Left cardiac atrium (tissue), 4 donors: ENCODE measurements around the gene SLC22A2. TPM values are rescaled to one million over a fixed set of nuclear protein-coding genes. Genes with fewer than 3 reads are reported as not detected.

Experiments used
- ATAC-seq, 2 donors: fragments of 200-7000 bp; cut with Tn5 transposase; one replicate each; pipeline ENCODE4 v1.9.1; 2020; ENCODE audit warnings: mild to moderate bottlenecking in 2 of 2, moderate library complexity in 2 of 2
- DNase-seq: peaks from one replicate; pipeline ENCODE4 v3.0.0-alpha.2; 2020
- intact Hi-C, 2 donors: fragments of 100-400 bp; cut with DNase I; formaldehyde crosslinking; loops; one replicate each; pipeline versions ENCODE4 v1.14.1 to v1.15.1; 2022 to 2023
- total RNA-seq, 2 donors: library from RNA; stranded (reverse); fragmentation: NEBNext Ultra II Directional; extraction: Animal tissue kit (Norgen Biotek cat#: 25700); gene quantifications; one replicate each; pipeline ENCODE4 v1.2.1, GENCODE V29; 2021
- donor health status: DM: no; HTN: yes; CAD: no.
- donor health status: DM: no; HTN: yes; CAD: no; lungs with severe emphysema.
- donor health status: DM: yes; HTN: yes; CAD: no.
- donor health status: Dilated cardiomyopathy.

SLC22A2 gene
- total RNA-seq, 2 donors from 2014 or later = not detected

DNA sequence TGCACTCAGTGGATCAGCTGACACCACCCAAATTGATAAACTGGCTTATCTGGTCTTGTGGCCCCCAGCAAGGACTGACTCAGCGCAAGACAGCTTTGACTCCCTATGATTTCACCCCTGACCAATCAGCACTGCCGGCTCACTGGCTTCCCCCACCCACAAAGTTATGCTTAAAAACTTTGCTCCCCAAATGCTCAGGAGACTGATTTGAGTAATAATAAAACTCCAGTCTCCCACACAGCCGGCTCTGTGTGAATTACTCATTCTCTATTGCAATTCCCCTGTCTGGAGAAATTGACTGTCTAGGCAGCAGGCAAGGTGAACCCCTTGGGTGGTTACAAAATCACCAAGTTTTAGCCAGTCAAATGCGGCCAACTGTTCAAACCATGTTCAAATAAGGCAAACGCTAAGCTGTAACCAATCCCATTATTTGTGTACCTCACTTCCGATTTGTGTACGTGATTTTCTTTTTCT is 32.5 kb downstream of the SLC22A2 start:
- intact Hi-C loops = no loop called here
- no peak for ATAC-seq
- DNase-seq = no peak

DNA sequence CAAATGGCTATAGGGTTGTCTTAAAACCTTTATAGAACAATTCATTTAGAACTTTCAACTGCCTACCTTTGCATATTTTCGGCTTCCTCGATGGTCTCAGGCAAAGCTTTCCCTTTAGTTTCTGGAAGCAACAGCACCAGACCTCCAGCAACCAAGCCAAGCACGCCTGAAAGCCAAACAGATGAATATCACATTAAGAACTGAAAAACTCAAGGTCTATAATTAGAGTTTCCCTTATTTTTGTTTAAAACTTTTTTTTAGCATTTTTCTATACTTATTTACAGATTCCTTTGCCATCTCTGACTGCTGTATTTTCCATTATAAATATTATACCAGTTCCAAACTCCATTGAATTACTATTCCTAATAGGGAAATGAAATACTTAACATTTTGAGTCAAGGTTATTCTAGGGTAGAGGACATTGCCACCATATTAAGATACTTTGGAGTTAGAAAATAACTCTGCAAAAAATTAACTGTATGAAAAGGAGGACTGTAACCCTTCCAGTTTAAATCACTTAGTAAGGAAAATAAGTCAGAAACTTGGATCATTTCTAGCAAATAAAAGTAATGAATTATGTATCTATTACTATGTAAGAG is 33.9 kb downstream of the SLC22A2 start:
- ATAC-seq (no peak), DNase-seq (no peak)
- intact Hi-C loops = no loop called here

GRCh38 chr6:160222491-160222890 is 36.1 kb downstream of the SLC22A2 start:
- intact Hi-C loops = no loop called here
- ATAC-seq (no peak), DNase-seq (no peak)

- no peak for ATAC-seq
- intact Hi-C loops = no loop called here
- no peak for DNase-seq
Measured at GRCh38 chr6:160221918-160222317, 36.7 kb downstream of the SLC22A2 start.

- ATAC-seq = no peak
- intact Hi-C loops = no loop called here
- no peak for DNase-seq
Measured at GRCh38 chr6:160221423-160221822, 37.2 kb downstream of the SLC22A2 start.

DNA sequence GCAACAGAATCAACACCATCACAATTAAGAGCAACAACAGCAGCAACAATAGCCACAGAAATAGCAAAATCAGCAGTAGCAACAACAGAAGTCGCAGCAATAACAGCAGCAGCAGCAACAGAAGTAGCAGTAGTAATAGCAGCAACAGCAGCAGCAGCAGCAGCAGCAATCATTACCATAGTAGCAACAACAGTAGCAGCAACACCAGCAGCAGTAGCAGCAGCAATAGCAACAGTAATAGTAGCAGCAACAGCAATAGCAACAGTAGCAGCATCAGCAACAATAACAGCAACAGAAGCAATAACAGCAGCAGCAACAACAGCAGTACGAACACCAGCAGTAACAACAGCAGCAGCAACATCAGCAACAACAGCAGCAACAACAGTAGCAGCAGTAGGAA is 39.8 kb downstream of the SLC22A2 start:
- no peak for DNase-seq
- no peak for ATAC-seq

GRCh38 chr6:160217863-160218262 is 40.8 kb downstream of the SLC22A2 start:
- intact Hi-C loops = no loop called here
- no peak for ATAC-seq
- no peak for DNase-seq

More for the DNA sequence above, 39.8 kb downstream of the SLC22A2 start:
- intact Hi-C loops = no loop called here

DNA sequence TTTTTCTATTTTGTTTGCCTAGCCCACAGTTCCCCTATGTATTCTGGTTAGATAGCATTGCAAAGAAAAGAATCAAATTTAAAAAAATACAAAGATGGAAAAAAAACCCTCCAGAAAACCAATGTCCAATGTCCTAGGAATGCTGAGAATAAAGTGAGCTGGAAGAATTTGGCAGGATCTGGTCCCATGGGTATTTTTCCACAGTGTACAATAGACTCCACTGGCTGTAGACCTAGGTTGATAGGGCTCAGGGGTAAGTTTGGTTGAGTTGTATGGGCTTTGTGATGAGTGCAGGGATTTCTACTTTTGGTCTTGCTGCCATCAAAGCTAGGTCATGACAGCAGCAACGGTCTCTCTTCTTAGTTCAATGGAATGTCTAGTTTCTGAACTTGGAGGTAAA is 41.5 kb downstream of the SLC22A2 start:
- no peak for DNase-seq
- intact Hi-C loops = no loop called here
- peak in 1 of 2 donors; percentile 31 for ATAC-seq

DNA sequence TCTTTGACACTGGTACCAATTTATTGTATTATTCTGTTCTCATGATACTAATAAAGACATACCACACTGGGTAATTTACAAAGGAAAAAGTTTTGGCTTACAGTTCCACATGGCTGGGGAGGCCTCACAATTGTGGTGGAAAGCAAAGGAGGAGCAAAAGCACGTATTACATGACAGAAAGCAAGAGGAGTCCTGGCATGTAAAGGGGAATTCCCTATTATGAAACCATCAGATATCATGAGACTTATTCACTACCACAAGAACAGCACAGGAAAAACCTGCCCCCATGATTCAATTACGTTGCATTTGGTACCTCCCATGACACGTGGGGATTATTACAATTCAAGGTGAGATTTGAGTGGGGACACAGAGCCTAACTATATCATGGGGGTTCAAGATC is 43.4 kb downstream of the SLC22A2 start:
- intact Hi-C loops = no loop called here
- no peak for DNase-seq
- no peak for ATAC-seq

- intact Hi-C loops = no loop called here
- no peak for DNase-seq
- ATAC-seq = no peak
Measured at GRCh38 chr6:160207618-160208017, 51.0 kb downstream of the SLC22A2 start.

- DNase-seq = no peak
- intact Hi-C loops = no loop called here
- no peak for ATAC-seq
Measured at GRCh38 chr6:160204710-160205109, 53.9 kb downstream of the SLC22A2 start.

- ATAC-seq = no peak
- no peak for DNase-seq
- intact Hi-C loops = no loop called here
Measured at GRCh38 chr6:160203953-160204352, 54.7 kb downstream of the SLC22A2 start.

DNA sequence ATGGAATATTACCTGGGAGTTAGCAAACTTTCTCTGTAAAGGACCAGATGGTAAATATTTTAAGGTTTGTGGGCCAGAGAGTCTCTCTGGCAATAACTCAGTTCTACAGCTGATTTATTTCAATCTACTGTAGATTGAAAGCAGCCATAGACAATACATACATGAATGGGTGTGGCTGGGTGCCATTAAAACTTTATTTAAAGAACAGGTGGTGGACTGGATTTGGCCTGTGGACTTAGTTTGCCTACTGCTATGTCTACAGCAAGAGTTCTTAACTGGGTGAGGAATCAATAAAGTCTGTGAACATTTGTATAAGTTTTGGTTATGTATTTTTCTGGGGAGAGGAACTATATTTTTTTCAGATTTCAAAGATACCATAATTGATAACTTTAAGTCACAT is 55.1 kb downstream of the SLC22A2 start:
- DNase-seq (no peak), ATAC-seq (no peak)
- intact Hi-C loops = no loop called here

DNA sequence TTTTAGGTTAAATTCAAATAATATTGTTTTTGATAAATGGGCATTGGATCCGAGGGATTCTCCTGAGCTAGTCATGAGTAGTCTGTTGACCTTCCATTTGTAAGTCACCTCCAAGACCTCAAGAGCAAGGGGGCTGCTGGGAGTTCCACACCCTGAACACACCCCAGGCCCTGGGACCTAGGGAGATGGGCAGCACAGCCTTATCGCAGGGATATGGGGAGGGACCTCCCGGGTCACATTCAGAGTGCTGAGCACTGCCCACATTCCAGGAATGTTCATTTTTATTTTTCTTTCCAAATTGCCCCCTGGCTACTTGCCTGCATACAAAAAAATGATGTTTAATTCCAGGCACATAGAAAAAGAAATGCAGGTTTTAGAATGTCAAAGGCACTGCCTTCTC is 55.5 kb downstream of the SLC22A2 start:
- ATAC-seq = no peak

DNA sequence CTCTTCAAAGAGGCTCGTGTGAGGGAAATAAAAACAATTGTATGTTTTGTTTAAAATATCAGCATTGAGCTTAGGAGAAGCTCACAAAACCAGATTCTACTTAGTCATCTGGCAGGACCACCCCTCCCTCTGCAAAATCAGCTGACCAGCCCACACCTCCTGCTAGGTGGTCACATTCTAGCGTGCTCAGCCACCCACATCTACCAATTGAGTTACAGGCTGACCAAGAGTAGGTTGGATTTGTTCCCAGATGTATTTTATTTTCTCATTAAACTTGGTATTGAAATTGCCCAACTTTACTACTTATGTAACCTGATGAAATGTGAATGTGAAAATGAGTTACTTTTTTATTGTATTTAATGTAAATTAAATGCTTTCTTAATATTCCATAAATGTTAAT is 56.2 kb downstream of the SLC22A2 start:
- DNase-seq (no peak), ATAC-seq (no peak)
- intact Hi-C loops = no loop called here

More for the DNA sequence above, 55.5 kb downstream of the SLC22A2 start:
- no peak for DNase-seq
- intact Hi-C loops = no loop called here

DNA sequence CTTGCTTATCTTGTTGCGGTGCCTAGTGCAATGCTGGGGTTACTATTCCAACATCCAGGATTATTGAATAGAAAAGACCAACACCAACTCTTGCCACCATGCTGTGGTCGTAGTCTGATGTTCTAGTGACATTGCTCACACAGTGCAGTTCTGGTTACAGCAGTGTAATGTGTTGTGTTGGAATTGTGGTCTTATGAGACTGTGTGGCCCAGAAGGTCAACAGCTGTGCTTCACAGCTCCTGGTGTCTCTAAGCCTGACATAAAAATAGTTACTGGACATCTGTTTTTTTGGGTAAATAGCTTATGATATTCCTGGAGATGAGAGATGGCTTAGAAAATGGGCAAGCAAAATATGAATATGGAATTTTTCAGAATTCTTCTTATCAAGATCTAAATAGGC is 57.6 kb downstream of the SLC22A2 start:
- ATAC-seq (no peak), DNase-seq (no peak)
- intact Hi-C loops = no loop called here

GRCh38 chr6:160198606-160199211 is 59.9 kb downstream of the SLC22A2 start:
- ATAC-seq (no peak), DNase-seq (no peak)
- intact Hi-C loops = no loop called here

DNA sequence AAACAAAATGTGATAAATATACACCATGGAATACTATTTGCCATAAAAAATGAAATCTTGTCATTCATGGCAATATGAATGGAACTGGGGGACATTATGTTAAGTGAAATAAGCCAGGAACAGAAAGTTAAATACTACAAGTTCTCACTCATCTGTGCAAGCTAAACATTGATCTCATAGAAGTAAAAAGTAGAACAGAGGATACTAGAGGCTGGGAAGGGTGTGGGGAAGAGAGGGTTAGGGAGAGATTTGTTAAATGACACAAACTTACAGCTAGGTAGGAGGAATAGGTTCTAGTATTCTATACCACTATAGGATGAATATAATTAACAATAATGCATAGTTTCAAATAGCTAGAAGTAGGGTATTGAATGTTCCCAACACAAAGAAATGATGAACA is 61.0 kb downstream of the SLC22A2 start:
- ATAC-seq (no peak), DNase-seq (no peak)
- intact Hi-C loops = no loop called here

- ATAC-seq (no peak), DNase-seq (no peak)
Measured at GRCh38 chr6:160194808-160195207, 63.8 kb downstream of the SLC22A2 start.

GRCh38 chr6:160192840-160193239 is 65.8 kb downstream of the SLC22A2 start:
- DNase-seq = no peak
- ATAC-seq = no peak
- intact Hi-C loops = no loop called here

More at GRCh38 chr6:160194808-160195207, 63.8 kb downstream of the SLC22A2 start:
- intact Hi-C loops = no loop called here

- ATAC-seq (no peak), DNase-seq (no peak)
- intact Hi-C loops = no loop called here
Measured at GRCh38 chr6:160190973-160191372, 67.6 kb downstream of the SLC22A2 start.
